Measurements from ENCODE around the gene NCSTN. TPM values are rescaled to one million over a fixed set of nuclear protein-coding genes. Genes with fewer than 3 reads are reported as not detected.

NCSTN gene
- polyA plus RNA-seq, 1 donor (not counting 4 experiments of a cell fraction or from before 2014, with no cell fraction given), result 111 TPM

DNA sequence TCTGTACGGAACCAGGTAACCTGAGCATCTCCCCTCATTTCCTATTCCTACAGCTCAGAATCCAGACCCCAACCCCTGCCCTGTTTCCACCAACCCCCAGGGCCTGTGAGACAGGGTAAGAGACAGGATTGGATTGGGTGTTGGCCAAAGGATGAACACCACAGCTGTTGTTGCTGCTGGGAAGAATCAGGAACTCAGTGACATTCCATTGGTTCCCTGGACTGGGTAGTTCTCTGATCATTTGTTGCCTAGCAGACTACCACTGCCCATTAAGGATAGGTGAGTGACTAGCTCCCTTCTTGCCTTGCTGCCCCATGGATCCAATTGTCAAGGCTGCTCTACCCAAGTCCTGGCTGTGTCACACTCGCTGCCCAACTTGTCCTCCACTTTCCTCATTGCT, 10.0 kb downstream of the NCSTN start:
- Histone ChIP-seq H3K9ac (ENCODE audit: control insufficient read depth, extremely low read depth, insufficient read depth, low read length) (no peak overlapping the region), H3K4me3 (ENCODE audit: control insufficient read depth in 2 of 3, extremely low read depth in 1 of 3, insufficient read depth in 2 of 3, low read depth in 1 of 3, low read length in 3 of 3) (no peak overlapping the region), H3K27me3 (ENCODE audit: control insufficient read depth, extremely low read depth, insufficient read depth, low read length) (no peaks in the 10 kb centered on the region), H2AFZ (ENCODE audit: control insufficient read depth, low read length) (no peak overlapping the region), H3K36me3 (ENCODE audit: control insufficient read depth in 2 of 2, extremely low read depth in 1 of 2, insufficient read depth in 2 of 2, low read length in 2 of 2) (peaks cover 64 to 74% of the 10 kb centered on the region in 2 experiments), H3K27ac (ENCODE audit: control insufficient read depth, insufficient read depth, low read length) (no peak overlapping the region), H3K9me3 (ENCODE audit: control insufficient read depth, low read depth, low read length) (no peaks in the 10 kb centered on the region), H3K79me2 (ENCODE audit: control insufficient read depth, insufficient read depth, low read length) (no peaks in the 10 kb centered on the region), H3K9me1 (ENCODE audit: control insufficient read depth, extremely low read depth, insufficient read depth, low read length) (no peaks in the 10 kb centered on the region), H3K4me1 (ENCODE audit: control insufficient read depth, extremely low read depth, insufficient read depth, low read length) (no peaks in the 10 kb centered on the region), H4K20me1 (ENCODE audit: control insufficient read depth, extremely low read depth, insufficient read depth, low read length) (no peaks in the 10 kb centered on the region), H3K4me2 (ENCODE audit: control insufficient read depth, extremely low read depth, insufficient read depth, low read depth, low read length) (no peak overlapping the region)
- FAIRE-seq (no peak), DNase-seq (ENCODE audit: low read depth, low spot score) (no peak)
- dilution Hi-C loops (cut with MboI; ENCODE audit: extremely low pct_ligation_motif_present, low sequenced_read_pairs), result no loop called here
- TF ChIP-seq, protein P1, sequence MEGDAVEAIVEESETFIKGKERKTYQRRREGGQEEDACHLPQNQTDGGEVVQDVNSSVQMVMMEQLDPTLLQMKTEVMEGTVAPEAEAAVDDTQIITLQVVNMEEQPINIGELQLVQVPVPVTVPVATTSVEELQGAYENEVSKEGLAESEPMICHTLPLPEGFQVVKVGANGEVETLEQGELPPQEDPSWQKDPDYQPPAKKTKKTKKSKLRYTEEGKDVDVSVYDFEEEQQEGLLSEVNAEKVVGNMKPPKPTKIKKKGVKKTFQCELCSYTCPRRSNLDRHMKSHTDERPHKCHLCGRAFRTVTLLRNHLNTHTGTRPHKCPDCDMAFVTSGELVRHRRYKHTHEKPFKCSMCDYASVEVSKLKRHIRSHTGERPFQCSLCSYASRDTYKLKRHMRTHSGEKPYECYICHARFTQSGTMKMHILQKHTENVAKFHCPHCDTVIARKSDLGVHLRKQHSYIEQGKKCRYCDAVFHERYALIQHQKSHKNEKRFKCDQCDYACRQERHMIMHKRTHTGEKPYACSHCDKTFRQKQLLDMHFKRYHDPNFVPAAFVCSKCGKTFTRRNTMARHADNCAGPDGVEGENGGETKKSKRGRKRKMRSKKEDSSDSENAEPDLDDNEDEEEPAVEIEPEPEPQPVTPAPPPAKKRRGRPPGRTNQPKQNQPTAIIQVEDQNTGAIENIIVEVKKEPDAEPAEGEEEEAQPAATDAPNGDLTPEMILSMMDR (optimal IDR thresholded peaks at IDR 0.05 in 1 of 3, IDR thresholded peaks at IDR 0.05 in 1 of 3, conservative IDR thresholded peaks at IDR 0.05 in 1 of 3; ENCODE audit: extremely low read depth in 1 of 3, insufficient read depth in 2 of 3, low read length in 3 of 3), result no peak
- no peak for TF ChIP-seq EZH2 (IDR thresholded peaks at IDR 0.05; ENCODE audit: low read length)

DNA sequence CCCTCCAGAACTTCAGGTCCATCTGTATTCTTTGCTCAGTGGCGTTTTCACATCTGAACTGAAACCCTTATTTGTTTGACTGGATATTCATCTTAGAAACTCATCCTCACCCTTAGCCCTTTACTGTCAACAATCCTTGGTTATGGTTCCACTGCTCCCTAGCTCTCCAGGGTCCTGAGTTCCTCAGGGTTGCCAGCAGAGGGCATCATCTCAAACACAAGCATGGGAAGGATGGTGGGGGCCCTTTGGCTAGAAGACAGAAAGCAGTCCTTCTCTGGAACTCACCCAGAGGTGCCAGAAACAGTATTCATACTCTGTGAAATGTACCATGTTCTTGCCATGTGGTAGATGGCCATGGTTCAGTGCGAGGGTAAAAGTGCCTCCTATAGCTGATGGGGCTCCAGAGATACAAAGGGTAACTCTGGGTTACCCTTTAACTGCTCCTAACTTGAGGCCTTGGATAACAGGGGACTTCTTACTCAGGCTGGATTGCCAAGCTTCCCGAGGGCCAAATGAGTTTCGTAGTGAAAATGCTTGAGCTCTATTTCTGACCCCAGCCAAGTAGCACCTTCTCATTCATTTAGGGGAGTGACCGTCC, 11.3 kb downstream of the NCSTN start:
- no peaks in the 10 kb centered on the region for H4K20me1 ChIP-seq (ENCODE audit: control insufficient read depth, extremely low read depth, insufficient read depth, low read length)
- no peaks in the 10 kb centered on the region for H3K9me1 ChIP-seq (ENCODE audit: control insufficient read depth, extremely low read depth, insufficient read depth, low read length)
- no peak overlapping the region for H3K4me3 ChIP-seq (ENCODE audit: control insufficient read depth in 2 of 3, extremely low read depth in 1 of 3, insufficient read depth in 2 of 3, low read depth in 1 of 3, low read length in 3 of 3)
- dilution Hi-C loops (cut with MboI; ENCODE audit: extremely low pct_ligation_motif_present, low sequenced_read_pairs), result no loop called here
- H3K27me3 ChIP-seq (ENCODE audit: control insufficient read depth, extremely low read depth, insufficient read depth, low read length), result no peaks in the 10 kb centered on the region
- TF ChIP-seq, protein P1 (optimal IDR thresholded peaks at IDR 0.05 in 1 of 3, IDR thresholded peaks at IDR 0.05 in 1 of 3, conservative IDR thresholded peaks at IDR 0.05 in 1 of 3; ENCODE audit: extremely low read depth in 1 of 3, insufficient read depth in 2 of 3, low read length in 3 of 3), result peak; percentile 61 to 72 (median 63)
- no peak for TF ChIP-seq EZH2 (IDR thresholded peaks at IDR 0.05; ENCODE audit: low read length)
- H3K4me1 ChIP-seq (ENCODE audit: control insufficient read depth, extremely low read depth, insufficient read depth, low read length), result no peaks in the 10 kb centered on the region
- no peaks in the 10 kb centered on the region for H3K9me3 ChIP-seq (ENCODE audit: control insufficient read depth, low read depth, low read length)
- H3K4me2 ChIP-seq (ENCODE audit: control insufficient read depth, extremely low read depth, insufficient read depth, low read depth, low read length), result no peak overlapping the region
- H3K36me3 ChIP-seq (ENCODE audit: control insufficient read depth in 2 of 2, extremely low read depth in 1 of 2, insufficient read depth in 2 of 2, low read length in 2 of 2), result peaks cover 66 to 75% of the 10 kb centered on the region in 2 experiments
- no peak overlapping the region for H2AFZ ChIP-seq (ENCODE audit: control insufficient read depth, low read length)
- DNase-seq (ENCODE audit: low read depth, low spot score), result no peak
- no peak overlapping the region for H3K9ac ChIP-seq (ENCODE audit: control insufficient read depth, extremely low read depth, insufficient read depth, low read length)
- no peaks in the 10 kb centered on the region for H3K79me2 ChIP-seq (ENCODE audit: control insufficient read depth, insufficient read depth, low read length)
- no peak for FAIRE-seq
- no peak overlapping the region for H3K27ac ChIP-seq (ENCODE audit: control insufficient read depth, insufficient read depth, low read length)
